Upper lobe of left lung (tissue), 6 donors: ENCODE measurements around the gene POLE2. TPM values are rescaled to one million over a fixed set of nuclear protein-coding genes. Genes with fewer than 3 reads are reported as not detected.

ENCODE experiments used
- ATAC-seq, 2 donors: fragments of 200-7000 bp; cut with Tn5 transposase; one replicate each; pipeline ENCODE4 v1.9.1; 2022; ENCODE audit warnings: mild to moderate bottlenecking in 2 of 2, moderate library complexity in 2 of 2; ENCODE audit not compliant: low FRiP score in 2 of 2
- DNase-seq, 2 donors: peaks; one replicate each; pipeline ENCODE4 v3.0.0-alpha.2; 2019 to 2020
- H3K27ac ChIP-seq, 4 donors: fragments of 200-600 bp; sonication (generic); one replicate each; pipeline ENCODE4 v1.5.1; 2016 to 2019
- H3K27me3 ChIP-seq, 4 donors: fragments of 200-600 bp; sonication (generic); one replicate each; pipeline ENCODE4 v1.5.1; 2017 to 2019
- H3K36me3 ChIP-seq, 4 donors: fragments of 200-600 bp; sonication (generic); one replicate each; pipeline ENCODE4 v1.5.1; 2016 to 2019
- H3K4me1 ChIP-seq, 4 donors: fragments of 200-600 bp; sonication (generic); one replicate each; pipeline ENCODE4 v1.5.1; 2018 to 2019
- H3K4me3 ChIP-seq, 4 donors: fragments of 200-600 bp; sonication (generic); one replicate each; pipeline ENCODE4 v1.5.1; 2017 to 2019; ENCODE audit warnings: mild to moderate bottlenecking in 2 of 4, moderate library complexity in 1 of 4
- H3K9me3 ChIP-seq, 4 donors: fragments of 200-600 bp; sonication (generic); one replicate each; pipeline ENCODE4 v1.5.1; 2018 to 2019
- CTCF ChIP-seq, 6 experiments: fragments of 450-650 bp in 4 of 6; fragments of 200-600 bp in 2 of 6; sonication (generic) in 2 of 6; IDR thresholded peaks; one replicate each; pipeline ENCODE4 v1.5.1; 2016 to 2019; ENCODE audit warnings: antibody characterized with exemption in 6 of 6
- EP300 ChIP-seq, 4 donors: sonication (generic); formaldehyde crosslinking; IDR thresholded peaks; one replicate each; pipeline ENCODE4 v1.5.1; 2017; ENCODE audit warnings: antibody characterized with exemption in 4 of 4, control low read depth in 2 of 4
- POLR2A ChIP-seq, 4 donors: fragments of 450-650 bp; IDR thresholded peaks; one replicate each; pipeline ENCODE4 v1.5.1; 2016 to 2017; ENCODE audit warnings: antibody characterized with exemption in 4 of 4, mild to moderate bottlenecking in 2 of 4
- POLR2AphosphoS5 ChIP-seq, 2 donors: sonication (generic); formaldehyde crosslinking; IDR thresholded peaks; one replicate each; pipeline ENCODE4 v1.5.1; 2017; ENCODE audit warnings: antibody characterized with exemption in 2 of 2
- WGBS, 2 donors: methylation state at CpG; one replicate each; pipeline ENCODE4 v1.1.5; 2017 to 2018; 5-methylcytosine and 5-hydroxymethylcytosine counted together
- small RNA-seq, 4 donors: library from RNA; depleted of rRNA; stranded (forward); fragments of <200 nt; gene quantifications; one replicate each; pipeline ENCODE3, GENCODE V24; 2016
- total RNA-seq, 6 donors: library from RNA; depleted of rRNA in 4 of 6; stranded (reverse); fragments of >200 nt in 4 of 6; gene quantifications; one replicate each; pipeline versions ENCODE4 v1.1.0 to v1.2.1, GENCODE V29; 2016 to 2021
- donor health status: DM: no; HTN: no; CAD: no; lungs with moderate emphysema.
- donor health status: DM: no; HTN: yes; CAD: no; lungs with severe emphysema.

The POLE2 gene
- total RNA-seq, 6 donors from 2014 or later, result 0.49 to 2.7 (median 2.1) TPM

DNA sequence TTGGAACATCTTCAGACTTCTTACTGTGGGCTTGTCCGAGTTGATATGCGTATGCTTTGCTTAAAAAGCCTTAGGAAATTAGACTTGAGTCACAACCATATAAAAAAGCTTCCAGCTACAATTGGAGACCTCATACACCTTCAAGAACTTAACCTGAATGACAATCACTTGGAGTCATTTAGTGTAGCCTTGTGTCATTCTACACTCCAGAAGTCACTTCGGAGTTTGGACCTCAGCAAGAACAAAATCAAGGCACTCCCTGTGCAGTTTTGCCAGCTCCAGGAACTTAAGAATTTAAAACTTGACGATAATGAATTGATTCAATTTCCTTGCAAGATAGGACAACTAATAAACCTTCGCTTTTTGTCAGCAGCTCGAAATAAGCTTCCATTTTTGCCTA, 80.4 kb downstream of the POLE2 start:
- no peak for ATAC-seq
- no peaks in the 10 kb centered on the region for H3K9me3 ChIP-seq
- WGBS, 2 donors, result 94 to 96% methylated on average over 6 of the region's 6 CpGs

GRCh38 chr14:49598485-49599300, 89.3 kb downstream of the POLE2 start, which contains the start of gene LRR1:
Gene LRR1 (plus strand): TSS chr14:49598940. CDS start chr14:49599021, 81 bp downstream.
- Histone ChIP-seq H3K9me3 (no peaks in the 10 kb centered on the region), H3K36me3 (peaks cover 0 to 8% (median 0%) of the 10 kb centered on the region in 4 donors), H3K27me3 (no peaks in the 10 kb centered on the region), H3K4me1 (peaks cover 3 to 25% (median 4%) of the 10 kb centered on the region in 4 donors), H3K4me3 (peak within 1 kb of the TSS; percentile 58 to 88 (median 73)), H3K27ac (peak within 1 kb of the TSS; percentile 95 to 100 (median 96))
- peak; percentile 93 to 97 for DNase-seq
- ATAC-seq, result peak; percentile 96
- 0% methylated on average over 44 of the region's 77 CpGs; no CpG with 5 or more reads in 1 of the 2 donors for WGBS, 2 donors
- TF ChIP-seq POLR2A (IDR thresholded peaks at IDR 0.05) (peak in 3 of 4 donors; percentile 54 to 78 (median 75)), POLR2AphosphoS5 (IDR thresholded peaks at IDR 0.05) (peak; percentile 49 to 82), CTCF (IDR thresholded peaks at IDR 0.05) (no peak)

More for the DNA sequence above, 80.4 kb downstream of the POLE2 start:
- Histone ChIP-seq H3K4me3 (no peak overlapping the region), H3K4me1 (no peaks in the 10 kb centered on the region), H3K27me3 (no peaks in the 10 kb centered on the region), H3K36me3 (peaks cover 0 to 18% (median 4%) of the 10 kb centered on the region in 4 donors), H3K27ac (no peak overlapping the region)
- TF ChIP-seq POLR2AphosphoS5 (IDR thresholded peaks at IDR 0.05) (no peak), EP300 (IDR thresholded peaks at IDR 0.05) (no peak), CTCF (IDR thresholded peaks at IDR 0.05) (no peak), POLR2A (IDR thresholded peaks at IDR 0.05) (no peak)
- DNase-seq, result no peak

GRCh38 chr14:49598189-49598484, 89.9 kb downstream of the POLE2 start:
- ATAC-seq (peak; percentile 34 to 52), DNase-seq (peak in 1 of 2 donors; percentile 34)
- Histone ChIP-seq H3K27me3 (no peaks in the 10 kb centered on the region), H3K9me3 (no peaks in the 10 kb centered on the region), H3K27ac (peak overlapping the region; percentile 95 to 100 (median 96)), H3K4me3 (peak overlapping the region; percentile 58 to 88 (median 73)), H3K36me3 (peaks cover 0 to 8% (median 0%) of the 10 kb centered on the region in 4 donors), H3K4me1 (peaks cover 3 to 25% (median 4%) of the 10 kb centered on the region in 4 donors)
- WGBS, 2 donors, result 0 to 1% methylated on average over 13 to 15 of the region's 15 CpGs
- no peak for TF ChIP-seq CTCF (IDR thresholded peaks at IDR 0.05)
- no peak for TF ChIP-seq POLR2A (IDR thresholded peaks at IDR 0.05)
- TF ChIP-seq EP300 (IDR thresholded peaks at IDR 0.05), result no peak
- TF ChIP-seq POLR2AphosphoS5 (IDR thresholded peaks at IDR 0.05), result no peak

DNA sequence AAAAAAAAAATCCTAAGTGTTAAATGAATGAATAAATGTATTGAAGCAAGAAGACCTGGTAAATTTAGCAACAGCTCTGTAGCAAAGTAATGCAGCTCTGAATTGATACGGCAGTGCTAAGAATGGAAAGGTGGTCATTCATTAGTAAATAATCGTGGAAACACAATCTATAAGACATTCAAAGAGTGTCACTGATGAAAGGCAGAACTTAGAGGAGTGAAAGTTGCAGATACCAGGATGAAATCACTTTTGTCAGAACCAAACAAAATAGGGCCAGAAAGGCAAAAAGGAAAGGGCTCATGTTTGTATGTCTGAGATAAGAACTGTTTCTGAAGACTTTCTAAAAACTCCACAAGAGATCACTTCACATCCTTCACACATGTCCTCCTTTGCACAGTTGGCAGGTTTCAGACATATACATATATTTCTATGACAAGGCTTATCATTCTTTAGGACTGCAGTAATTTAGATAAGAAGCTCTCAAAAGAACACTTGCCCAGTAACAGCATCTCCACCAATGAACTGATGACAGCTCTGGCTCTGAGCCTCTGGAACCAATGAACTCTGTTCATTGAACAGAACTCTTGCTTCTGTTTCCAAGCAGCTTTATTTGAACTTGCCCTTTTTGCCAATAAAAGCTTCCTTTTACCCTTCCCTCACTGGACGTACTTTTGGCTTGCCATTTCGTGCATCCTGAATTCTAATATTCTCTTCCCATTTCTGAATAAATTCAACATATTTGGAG, 93.5 kb downstream of the POLE2 start:
- Histone ChIP-seq H3K27me3 (no peaks in the 10 kb centered on the region), H3K4me1 (peaks cover 0 to 25% (median 4%) of the 10 kb centered on the region in 4 donors), H3K36me3 (no peaks in the 10 kb centered on the region), H3K27ac (peak overlapping the region in 1 of 4 donors; percentile 30), H3K4me3 (no peak overlapping the region), H3K9me3 (no peaks in the 10 kb centered on the region)
- 17 to 22% methylated on average over 4 of the region's 4 CpGs for WGBS, 2 donors
- no peak for ATAC-seq
- TF ChIP-seq POLR2AphosphoS5 (IDR thresholded peaks at IDR 0.05) (no peak), POLR2A (IDR thresholded peaks at IDR 0.05) (no peak), EP300 (IDR thresholded peaks at IDR 0.05) (no peak), CTCF (IDR thresholded peaks at IDR 0.05) (no peak)
- DNase-seq, result peak in 1 of 2 donors; percentile 36

Small RNAs within 50 kb of the gene (small RNA-seq; reads per million reads assigned to genes)
- 0 reads per million in 4 donors for gene AL139099.3
- gene RNU6ATAC30P, result 0 to 0.06 (median 0) reads per million in 4 donors

Other genes with a start within 250 kb of the POLE2 start
- 1,000 to 10,000 TPM in 4 of 6 donors, 100 to 1,000 TPM in 2; 308 to 5,471 (median 1,242) TPM for gene RPS29, start 101.8 kb downstream of the POLE2 start, total RNA-seq
- gene LRR1, start 89.3 kb downstream of the POLE2 start, total RNA-seq, result 10 to 100 TPM in 1 of 6 donors, 1 to 10 TPM in 5; 1.6 to 13.6 (median 8.1) TPM
- gene RPL36AL, start 67.6 kb downstream of the POLE2 start, total RNA-seq, result 100 to 1,000 TPM in 5 of 6 donors, 10 to 100 TPM in 1; 98.0 to 264 (median 171) TPM
- gene MGAT2, start 67.4 kb downstream of the POLE2 start, total RNA-seq, result 10 to 100 TPM; 14.7 to 41.7 (median 25.5) TPM
- gene DNAAF2, start 53.0 kb downstream of the POLE2 start, total RNA-seq, result 10 to 100 TPM in 3 of 6 donors, 1 to 10 TPM in 3; 6.1 to 17.6 (median 9.6) TPM
- gene KLHDC1, start 4.9 kb upstream of the POLE2 start, total RNA-seq, result 10 to 100 TPM in 1 of 6 donors, 1 to 10 TPM in 5; 4.6 to 11.1 (median 5.3) TPM
- 10 to 100 TPM; 35.4 to 77.5 (median 53.8) TPM for gene KLHDC2, start 79.9 kb upstream of the POLE2 start, total RNA-seq
- 100 to 1,000 TPM in 2 of 6 donors, 10 to 100 TPM in 4; 47.9 to 293 (median 73.7) TPM for gene NEMF, start 164.6 kb upstream of the POLE2 start, total RNA-seq
- 10 to 100 TPM; 21.0 to 81.8 (median 61.0) TPM for gene ARF6, start 204.9 kb upstream of the POLE2 start, total RNA-seq